Endothelial cell of umbilical vein (primary cell): ENCODE results near the gene MATN4.

Source experiments
- EZH2 ChIP-seq: IDR thresholded peaks from 2 replicates; pipeline ENCODE4 v1.6.1; 2012; ENCODE audit warnings: borderline replicate concordance, low read depth, mild to moderate bottlenecking, moderate library complexity, low read length, inconsistent platforms; ENCODE audit not compliant: severe bottlenecking
- FOS ChIP-seq: IDR thresholded peaks from 2 replicates; pipeline ENCODE4 v1.6.1; 2011; ENCODE audit warnings: mild to moderate bottlenecking, low read length, moderate library complexity, borderline replicate concordance; ENCODE audit not compliant: insufficient read depth
- GATA2 ChIP-seq: IDR thresholded peaks from 2 replicates; pipeline ENCODE4 v1.7.0; 2011; ENCODE audit warnings: low read depth, mild to moderate bottlenecking, moderate library complexity, mixed read lengths, low read length; ENCODE audit not compliant: insufficient read length, insufficient read depth
- JUN ChIP-seq: IDR thresholded peaks from 2 replicates; pipeline ENCODE4 v1.6.1; 2011; ENCODE audit warnings: borderline replicate concordance, low read depth; ENCODE audit not compliant: insufficient read length, insufficient read depth
- POLR2A ChIP-seq: IDR thresholded peaks from 2 replicates; pipeline ENCODE4 v1.6.1; 2012; ENCODE audit warnings: low read depth, mild to moderate bottlenecking, control low read depth, low read length
- POLR2AphosphoS5 ChIP-seq: IDR thresholded peaks from 2 replicates; pipeline ENCODE4 v1.6.1; 2012; ENCODE audit warnings: low read depth, mild to moderate bottlenecking, control low read depth, low read length, moderate library complexity; ENCODE audit not compliant: insufficient read depth
- TF ChIP-seq, protein P1 (sequence below), 2 donors: IDR thresholded peaks; 1 replicate in 1 of 2; 2 replicates in 1 of 2; pipeline ENCODE4 v1.5.1; 2011; ENCODE audit warnings: low read length in 2 of 2, mild to moderate bottlenecking in 2 of 2, moderate library complexity in 2 of 2, control low read depth in 1 of 2, inconsistent platforms in 1 of 2, low read depth in 1 of 2; ENCODE audit not compliant: insufficient read depth in 1 of 2; ENCODE audit errors: extremely low read depth in 1 of 2
- TF ChIP-seq, protein P2 (sequence below): IDR thresholded peaks from 2 replicates; pipeline ENCODE4 v1.6.1; 2011; ENCODE audit not compliant: insufficient read depth, insufficient read length

DNA sequence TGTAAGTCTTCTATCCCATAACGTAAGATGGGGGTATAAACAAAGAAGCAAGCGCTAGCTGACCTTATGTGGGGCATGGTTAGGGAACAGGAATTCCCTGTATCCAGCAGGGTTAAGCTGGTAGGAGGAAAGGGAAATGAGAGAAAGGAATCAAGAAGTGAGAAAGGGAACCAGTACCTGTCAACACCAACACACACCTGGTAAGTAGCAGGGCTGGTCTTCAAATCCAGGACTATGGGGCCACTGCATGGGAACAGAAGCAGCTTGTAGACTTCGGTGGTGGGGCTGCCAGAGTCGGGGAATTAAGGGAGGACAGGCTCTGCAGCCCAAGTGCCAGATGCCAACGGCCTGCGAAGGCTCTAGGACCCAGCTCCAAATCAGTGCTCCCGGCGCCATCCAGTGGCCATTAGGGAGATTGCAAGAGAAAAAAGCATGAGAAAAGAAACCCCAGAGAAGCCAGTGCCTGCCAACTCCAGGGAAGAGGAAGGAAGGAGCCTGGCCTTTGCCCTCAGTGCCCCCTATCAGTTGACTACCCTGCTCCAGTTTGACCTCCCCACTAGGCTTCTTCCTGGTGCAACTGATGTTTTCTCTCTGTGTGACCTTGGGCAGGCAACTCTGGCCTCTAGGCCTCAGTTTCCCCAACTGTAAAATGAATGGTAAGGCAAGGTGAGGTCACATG is 17.3 kb downstream of the MATN4 start:
- no peak for TF ChIP-seq POLR2A
- TF ChIP-seq, protein P1, sequence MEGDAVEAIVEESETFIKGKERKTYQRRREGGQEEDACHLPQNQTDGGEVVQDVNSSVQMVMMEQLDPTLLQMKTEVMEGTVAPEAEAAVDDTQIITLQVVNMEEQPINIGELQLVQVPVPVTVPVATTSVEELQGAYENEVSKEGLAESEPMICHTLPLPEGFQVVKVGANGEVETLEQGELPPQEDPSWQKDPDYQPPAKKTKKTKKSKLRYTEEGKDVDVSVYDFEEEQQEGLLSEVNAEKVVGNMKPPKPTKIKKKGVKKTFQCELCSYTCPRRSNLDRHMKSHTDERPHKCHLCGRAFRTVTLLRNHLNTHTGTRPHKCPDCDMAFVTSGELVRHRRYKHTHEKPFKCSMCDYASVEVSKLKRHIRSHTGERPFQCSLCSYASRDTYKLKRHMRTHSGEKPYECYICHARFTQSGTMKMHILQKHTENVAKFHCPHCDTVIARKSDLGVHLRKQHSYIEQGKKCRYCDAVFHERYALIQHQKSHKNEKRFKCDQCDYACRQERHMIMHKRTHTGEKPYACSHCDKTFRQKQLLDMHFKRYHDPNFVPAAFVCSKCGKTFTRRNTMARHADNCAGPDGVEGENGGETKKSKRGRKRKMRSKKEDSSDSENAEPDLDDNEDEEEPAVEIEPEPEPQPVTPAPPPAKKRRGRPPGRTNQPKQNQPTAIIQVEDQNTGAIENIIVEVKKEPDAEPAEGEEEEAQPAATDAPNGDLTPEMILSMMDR (IDR thresholded peaks at IDR 0.05; ENCODE audit: extremely low read depth in 1 of 2, insufficient read depth in 1 of 2, low read depth in 1 of 2, low read length in 2 of 2): peak; percentile 82 to 94
- TF ChIP-seq GATA2: no peak
- TF ChIP-seq EZH2: no peak
- no peak for TF ChIP-seq FOS
- TF ChIP-seq POLR2AphosphoS5: no peak
- TF ChIP-seq JUN: no peak
- TF ChIP-seq, protein P2, sequence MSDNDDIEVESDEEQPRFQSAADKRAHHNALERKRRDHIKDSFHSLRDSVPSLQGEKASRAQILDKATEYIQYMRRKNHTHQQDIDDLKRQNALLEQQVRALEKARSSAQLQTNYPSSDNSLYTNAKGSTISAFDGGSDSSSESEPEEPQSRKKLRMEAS: no peak
